HG03108 (cell line): ENCODE data around the gene LRRC8D.

ENCODE experiments used
- ATAC-seq: cut with Tn5 transposase; IDR thresholded peaks from one replicate; pipeline ENCODE4 v1.9.1; 2021; ENCODE audit warnings: moderate library complexity; ENCODE audit not compliant: unreplicated experiment

The LRRC8D gene

DNA sequence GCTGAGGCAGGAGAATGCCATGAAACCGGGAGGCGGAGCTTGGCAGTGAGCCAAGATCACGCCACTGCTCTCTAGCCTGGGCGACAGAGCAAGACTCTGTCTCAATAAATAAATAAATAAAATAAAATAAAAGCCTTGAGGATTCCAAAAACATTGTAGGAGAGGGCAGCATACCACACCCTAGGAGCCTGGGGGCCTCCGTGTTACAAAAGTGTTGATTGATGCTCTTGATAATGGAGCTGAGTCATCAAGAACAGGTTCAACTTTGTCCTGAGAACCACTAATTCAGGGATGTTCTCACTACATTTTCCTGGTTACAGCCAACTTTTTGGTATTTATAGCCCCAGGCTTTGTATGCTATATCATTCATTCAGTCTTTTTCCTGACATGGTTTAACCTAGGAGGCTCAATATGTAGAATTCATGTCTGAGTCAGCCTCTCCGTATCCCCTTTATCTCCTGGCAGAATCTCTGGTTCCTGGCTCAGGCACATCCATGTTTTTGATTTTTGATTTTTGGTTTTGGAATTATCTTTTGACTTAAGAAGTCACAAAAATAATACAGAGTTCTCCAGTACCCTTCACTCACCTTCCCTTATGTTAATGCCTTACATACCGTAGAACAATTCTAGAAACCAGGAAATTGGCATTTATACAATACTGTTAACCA is 69.4 kb downstream of the LRRC8D start:
- no peak for ATAC-seq

DNA sequence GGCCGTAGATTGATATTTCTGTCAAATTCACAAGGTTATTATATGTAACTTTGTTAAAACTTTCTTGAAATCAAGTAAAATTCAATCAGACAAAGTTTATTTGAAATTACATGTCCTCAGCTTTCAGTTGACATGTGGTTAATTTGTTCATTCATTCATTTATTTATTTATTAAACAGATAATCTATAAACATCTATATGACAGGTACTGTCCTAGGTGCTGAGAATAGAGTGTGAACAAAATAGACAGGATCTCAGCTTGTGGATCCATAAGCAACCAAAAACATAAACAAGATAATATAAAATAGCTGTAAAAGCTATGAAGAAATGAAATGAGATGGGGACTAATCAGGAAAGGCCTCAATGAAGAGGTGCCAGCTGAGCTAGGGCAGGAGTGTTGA is 72.0 kb downstream of the LRRC8D start:
- ATAC-seq, result no peak

DNA sequence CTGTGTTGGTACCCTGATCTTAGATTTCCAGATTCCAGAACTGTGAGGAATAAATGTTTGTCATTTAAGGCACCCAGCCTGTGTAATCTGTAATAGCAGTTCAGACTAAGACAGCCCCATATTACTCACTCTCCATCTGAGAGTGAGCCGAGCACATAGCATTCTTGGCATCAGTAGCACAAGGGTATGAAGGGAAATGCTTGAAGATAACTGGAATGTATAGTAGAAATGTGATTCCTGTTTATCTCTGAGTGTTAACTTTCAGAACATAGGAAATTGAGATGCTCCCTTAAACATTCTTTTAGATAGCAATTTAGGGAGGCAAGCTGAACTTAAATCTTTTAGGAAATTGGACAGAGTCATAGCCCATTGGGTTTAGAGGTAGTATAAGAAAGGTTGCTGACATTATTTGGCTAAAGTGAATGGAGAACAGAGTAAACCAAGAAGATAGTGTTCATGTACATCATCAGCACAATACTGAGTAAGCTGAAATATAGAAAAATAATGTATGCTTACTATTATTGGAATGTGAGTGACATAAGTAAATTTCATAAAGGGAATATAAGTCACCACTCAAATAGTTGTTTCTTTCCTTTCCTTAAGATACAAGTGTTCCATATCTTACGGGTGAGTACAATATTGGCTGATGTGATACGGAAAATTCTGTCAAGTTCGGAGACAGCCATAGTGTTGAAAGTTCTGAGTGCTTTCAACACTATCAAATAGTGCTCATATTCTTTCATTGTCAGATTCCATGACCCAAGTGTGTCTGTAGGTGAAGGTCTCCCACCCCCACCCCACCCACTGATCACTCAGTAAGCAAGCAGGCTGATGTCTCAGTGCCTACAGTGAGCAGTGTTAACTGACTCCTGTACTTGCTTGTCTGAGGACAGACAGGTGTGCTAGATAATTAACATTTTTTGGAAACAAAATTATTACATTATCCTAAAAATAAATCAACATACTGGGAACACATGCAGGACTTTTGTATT is 73.7 kb downstream of the LRRC8D start:
- ATAC-seq, result no peak

DNA sequence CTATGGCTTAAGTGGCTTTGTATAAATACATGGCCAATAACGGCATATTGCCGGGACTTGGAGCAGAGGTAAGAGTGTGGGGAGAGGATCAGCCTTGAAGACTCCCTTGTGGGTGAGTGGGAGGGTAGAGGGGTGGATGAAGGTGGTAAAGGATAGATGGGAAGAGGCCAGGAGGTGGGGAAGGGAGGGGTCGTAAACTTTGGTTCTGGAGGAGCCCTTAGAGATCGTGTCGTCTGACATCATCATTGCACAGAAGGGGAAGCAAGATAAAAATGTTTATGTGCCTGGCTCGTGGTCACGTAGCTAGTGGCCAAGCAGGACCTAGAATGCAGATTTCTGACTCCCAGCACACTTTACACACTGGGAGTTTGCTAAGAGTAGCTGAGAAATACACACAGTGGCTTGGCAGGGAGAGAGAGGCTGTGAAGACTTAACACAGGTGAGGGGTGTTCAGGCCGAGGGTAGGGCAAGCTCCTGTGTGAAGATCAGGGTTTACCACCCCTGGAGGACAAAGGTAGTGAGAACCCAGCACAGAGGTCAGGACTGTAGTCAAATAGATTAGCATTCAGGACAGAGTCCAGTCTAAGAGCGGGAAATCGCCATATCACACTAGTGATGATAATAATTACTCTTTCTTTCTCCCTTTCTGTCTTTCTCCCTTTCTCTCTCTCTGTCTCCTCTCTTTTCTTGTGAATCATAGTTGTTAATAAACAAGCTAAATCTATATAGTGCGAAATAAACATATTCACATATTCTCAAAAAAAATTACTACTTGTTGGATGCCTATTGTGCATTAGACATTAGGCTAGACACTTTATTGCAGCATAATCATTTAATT is 75.5 kb downstream of the LRRC8D start:
- ATAC-seq, result no peak

DNA sequence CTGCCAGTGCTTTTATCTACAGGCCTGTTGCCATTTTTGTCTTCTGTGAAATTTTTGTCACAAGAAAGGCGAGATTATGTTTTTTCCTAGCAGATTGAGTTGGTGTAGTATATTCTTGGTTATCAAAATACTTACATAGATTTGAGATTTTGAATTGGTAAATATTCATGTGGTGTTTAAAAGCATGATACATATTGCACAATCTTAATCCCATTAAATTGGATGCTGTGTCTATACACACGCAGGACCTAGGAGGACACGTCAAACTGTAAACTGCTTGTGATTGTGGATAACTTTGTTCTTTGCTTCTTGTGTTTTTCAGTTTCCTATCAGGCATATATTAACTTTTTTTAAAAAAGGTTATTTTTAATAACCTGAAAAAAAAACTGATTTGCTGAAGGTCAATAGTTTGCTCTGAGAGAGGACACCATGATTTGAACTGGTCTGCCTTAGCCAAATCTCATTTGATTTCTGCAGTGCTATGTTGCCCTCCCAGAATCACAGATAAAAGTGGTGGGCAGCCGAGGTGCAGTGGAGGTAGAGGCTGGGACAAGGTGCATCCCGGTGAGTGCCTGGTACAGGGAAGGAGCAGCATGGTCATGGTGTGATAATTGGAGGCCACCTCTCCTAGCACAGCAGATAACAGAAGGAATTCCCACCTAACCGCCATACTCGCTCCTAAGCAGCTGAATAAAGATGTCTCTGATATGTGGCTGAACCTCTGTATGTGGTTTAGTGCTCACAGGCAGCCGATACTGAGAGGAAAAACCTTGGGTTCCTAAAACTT is 76.7 kb downstream of the LRRC8D start:
- ATAC-seq, result no peak

DNA sequence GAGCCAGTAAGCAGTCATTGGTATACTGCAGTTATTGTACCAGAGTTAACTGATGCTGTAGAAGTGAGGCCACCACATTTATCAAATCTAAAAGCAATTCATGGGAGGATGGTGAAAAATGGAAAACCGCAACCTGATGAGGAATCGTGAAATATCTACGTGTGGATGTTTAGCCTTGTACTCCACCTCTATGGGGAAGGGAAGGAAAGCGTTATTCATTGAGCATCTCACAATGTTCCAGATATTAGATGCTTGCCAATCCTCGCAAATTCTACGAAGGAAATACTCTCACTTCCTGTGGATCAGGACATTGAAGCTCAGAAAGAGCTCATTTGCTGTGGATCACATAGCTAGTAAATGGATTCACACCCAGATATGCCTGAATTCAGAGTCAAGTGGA is 77.3 kb downstream of the LRRC8D start:
- ATAC-seq, result no peak

DNA sequence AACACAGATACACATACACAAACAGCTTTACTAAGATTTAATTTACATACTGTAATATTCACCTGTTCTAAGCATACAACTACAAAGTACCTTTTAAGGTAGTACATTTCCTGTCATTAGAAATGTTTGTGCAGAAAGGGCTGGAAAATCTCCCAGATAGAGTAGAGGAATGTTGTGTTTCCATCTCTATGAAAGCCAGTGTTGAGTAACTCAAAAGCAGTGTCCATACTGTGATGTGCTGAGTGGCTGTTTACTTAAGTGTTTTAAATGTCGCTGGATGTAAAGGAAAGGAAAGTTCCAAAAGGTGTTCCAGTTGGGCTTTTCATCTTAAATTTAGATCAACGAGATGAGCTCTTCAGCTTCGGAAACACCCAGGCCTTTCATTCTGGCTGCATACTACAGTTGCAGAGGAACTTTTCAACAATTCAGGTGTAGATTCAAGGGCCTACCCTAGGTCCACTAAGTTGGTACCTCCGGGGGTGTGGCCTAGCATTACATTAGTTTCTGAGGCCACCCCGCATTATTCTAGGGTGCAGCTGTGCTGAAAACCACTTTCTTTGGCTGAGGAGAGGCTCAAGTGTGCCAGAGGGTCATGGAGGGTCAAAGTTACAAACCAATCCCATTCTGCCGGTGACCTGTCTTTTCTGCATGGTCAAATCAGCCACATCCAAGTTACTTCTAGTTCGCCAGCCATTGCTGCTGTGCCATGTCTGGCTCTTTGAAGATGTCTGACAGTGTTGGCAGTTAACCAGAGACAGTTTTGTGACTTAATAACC is 78.1 kb downstream of the LRRC8D start:
- ATAC-seq, result no peak

DNA sequence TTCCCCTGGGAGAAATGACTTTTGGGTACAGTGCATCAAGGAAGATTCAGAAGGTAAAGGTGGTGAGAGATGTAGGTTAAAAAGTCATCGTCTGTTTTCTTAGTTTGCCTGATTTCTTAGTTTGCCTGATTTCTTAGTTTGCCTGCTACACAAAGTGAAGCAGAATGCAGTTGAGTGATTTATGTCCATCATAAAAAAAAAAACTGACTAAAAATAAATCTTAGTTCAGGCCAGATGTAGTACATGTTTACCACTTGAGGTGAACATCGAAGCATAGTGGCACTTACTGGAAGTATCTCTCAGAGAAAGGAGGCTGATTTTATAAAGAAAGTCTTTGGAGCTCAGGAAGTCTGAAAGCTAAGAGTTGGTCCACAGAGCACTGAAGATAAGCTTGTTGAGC is 79.5 kb downstream of the LRRC8D start:
- ATAC-seq, result no peak

DNA sequence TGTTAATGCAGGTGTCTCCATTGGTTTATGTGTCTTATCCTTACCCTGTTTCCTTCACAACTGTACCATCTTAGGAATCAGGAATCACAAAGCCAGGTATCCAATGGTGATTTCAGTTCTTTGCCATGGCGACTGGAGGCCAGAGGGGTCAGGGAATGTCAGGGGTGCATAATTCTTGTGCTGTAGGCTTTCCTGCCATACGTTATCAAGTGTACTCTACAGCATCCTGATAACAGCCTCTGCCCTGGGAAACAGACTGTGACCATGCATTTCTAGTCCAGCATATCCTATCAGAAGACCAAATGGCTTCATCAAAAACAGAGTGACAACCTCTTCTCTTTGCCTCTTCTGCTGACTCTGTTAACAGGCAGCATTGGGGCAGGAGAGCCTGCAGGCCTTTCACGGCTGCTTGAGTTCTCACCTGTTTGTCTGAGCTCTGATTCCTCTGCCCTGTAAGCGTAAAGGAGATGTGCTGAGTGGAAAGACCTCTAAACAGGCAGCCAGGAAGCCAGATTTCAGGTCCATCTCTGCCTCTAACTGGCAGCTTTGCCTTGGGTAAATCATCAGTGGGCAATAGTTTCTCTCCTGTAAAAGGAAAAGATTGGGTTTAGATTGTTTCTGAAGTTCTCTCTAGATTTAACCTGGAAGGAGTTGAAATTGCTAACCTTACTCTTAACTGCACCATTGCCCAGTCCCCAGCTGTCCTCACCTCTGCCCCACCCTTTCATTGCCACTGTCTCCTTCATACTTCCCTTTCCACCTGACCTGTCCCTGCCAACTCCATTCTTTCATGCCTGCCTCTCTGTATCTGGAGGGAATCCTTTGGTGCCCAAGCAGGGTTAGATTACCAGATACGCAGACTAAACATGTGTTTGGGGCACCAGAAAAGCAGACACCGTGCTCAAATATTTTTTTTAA is 80.2 kb downstream of the LRRC8D start:
- no peak for ATAC-seq

DNA sequence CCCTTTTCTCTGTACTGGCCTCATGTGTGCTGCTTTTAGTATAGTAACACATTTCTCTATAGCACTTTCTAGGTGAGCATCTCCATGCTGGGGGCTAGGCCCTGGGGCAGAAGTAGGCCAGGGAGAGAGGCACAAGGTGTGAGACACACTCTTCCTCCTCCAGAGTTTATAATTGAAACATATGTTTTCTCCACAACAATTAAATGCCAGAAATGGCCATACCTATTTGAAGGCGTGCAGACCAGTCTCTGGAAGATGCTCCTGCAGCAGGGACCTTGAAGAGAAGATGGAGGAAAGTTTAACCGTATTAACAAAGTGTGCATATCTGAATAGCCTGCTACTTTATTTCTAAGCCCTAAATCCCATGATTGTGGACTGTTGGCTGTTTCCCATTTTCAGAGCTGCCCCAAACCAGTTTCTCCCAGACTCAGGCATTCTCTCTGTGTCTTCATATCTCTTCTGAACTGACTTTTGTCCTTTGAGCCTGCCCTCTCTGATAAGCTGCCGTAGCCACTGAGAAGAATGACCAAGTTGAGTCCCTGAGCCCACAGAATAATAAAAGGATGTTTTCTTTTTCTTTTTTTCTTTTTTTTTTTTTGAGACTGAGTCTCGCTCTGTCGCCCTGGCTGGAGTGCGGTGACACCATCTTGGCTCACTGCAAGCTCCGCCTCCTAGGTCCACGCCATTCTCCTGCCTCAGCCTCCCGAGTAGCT is 81.3 kb downstream of the LRRC8D start:
- ATAC-seq, result no peak

DNA sequence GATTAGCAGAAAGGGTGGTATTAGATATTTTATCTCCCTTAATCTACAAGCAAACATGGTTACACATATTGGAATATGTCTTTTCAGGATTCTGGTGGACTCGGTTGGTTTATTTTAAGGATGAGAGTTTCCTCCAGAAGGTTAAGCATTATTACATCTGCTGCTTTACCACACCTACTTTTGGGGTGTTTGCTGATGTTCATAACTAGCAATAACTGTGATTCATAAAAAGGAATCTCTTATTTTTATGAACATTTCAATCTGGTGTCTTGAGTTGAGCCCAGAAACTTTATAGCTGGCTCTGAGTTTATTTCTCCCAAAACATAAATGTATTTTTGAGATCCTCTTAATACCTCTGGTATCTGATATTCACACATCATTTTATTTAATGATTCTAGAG is 82.7 kb downstream of the LRRC8D start:
- no peak for ATAC-seq

DNA sequence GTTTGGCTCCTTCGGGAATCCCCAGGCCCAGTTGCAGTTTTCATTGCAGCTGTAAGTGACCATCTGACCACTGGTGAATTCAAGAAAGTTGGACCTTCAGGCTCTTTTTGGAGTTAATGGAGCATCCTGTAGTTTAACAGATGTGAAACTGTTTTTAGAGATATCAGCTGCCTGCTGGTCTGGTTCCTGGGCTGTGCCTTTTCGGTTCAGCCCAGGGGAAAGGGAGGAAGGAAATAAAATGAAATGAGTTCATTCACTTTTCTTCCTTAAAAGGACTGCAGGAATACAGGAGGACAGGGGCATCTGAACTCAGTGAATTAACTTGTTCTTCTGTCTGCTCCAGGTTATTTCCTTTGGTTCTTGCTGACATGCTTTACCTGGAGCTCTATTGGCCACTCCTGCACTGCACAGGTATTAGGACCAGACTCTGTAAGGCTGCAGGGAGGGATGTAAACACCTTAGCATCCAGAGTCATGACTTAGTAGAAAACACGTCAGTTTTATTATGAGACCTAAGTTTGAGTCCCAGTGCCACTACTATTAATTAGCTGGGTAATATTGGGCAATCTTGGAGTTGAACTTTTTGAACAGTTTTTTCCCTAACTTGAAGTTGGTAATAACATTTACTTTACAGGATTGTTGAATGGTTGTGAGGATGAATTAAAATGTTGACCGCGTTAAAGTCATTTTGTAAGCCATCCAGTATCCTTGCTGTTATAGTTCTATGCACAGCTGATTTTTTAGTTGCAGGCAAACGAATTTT is 83.6 kb downstream of the LRRC8D start:
- ATAC-seq, result no peak

DNA sequence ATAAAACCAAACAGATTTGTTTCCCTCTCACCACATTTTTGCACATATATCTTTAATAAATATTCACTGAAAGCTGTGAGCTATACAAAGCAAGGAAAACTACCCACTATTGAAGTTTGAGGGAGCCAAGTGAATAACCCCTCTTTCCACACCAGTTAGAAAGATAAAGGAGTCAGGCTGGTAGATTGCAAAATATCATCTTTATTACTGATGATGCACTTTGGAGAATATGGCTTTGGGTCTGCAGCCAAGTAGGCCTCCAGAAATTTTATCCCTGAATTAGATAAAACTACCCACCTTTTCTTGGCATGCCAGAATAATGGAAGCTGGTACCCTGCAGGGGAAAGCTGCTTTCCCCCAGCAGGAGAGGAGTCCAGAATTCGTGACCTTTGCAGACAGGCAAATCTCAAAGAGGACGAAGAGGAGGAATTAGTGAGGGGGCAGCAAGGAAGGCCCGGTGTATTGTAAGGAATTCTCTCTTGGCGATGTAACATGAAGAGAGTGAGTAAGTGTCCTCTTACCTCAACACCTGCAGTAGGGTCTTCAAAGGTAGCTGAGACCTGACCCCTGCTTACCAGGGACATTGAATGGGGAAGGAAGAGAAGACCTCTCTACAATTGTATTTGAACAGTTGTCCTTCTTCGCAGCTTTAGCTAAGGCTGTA is 84.7 kb downstream of the LRRC8D start:
- no peak for ATAC-seq

DNA sequence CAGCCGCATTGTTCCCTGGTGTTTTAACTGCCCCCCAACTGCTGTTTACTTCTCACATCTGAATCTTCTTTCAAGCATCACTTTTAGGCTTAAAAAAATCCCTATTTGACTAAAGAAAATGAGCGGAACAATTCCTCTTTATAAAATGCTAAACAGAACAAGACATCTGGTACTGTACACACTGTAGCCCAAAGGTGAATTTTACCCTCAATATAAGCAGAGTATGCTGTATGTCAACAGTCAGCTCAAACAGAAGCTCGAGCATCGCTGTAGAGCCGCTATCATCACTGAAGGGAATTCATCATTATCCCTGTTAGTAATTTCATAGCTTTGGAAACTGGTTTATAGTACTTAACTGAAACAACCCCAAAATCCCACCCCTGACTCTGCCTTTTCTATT is 85.3 kb downstream of the LRRC8D start:
- no peak for ATAC-seq

DNA sequence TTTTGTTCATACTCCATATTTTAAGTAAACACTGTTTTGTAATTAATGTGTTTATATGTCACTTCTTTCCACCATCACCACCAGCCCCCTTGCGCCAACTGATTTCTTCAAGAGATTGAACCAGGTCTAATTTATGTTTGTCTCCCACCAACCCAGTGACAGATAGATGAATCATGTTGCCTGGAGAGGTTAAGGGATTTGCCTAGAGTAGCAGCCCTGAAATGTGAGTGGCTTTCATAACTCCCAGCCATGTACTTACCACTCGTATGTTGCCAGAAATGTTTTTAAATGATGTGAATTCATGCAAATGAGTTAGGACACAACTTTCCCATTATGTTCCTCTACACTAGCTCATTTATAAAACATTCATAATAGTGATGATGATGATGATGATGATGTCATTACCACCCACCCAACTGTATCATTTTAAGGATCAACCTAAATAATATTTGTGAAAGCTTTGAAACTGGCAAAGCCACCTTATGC is 86.9 kb downstream of the LRRC8D start:
- no peak for ATAC-seq

DNA sequence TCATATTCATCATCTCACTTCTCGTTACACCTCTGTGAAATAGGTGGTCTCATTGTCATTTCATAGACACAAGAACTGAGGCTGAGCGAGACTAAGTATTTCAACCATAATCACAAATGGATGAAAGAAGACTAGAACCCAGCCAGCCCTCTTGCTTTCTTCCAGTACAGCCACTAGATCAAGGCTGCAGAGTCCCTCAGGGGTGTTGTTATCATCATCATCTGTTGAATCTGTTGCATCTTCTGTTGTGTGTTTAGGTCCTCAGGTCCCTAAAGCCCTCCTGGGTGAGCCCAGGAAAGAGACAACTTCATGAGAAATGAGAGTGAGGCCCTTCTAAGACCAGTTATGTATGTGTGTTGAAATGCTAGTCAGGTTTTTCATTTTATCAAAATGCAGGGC is 87.4 kb downstream of the LRRC8D start:
- no peak for ATAC-seq
